PC-3 (cell line): ENCODE results near the gene IL4. TPM values are rescaled to one million over a fixed set of nuclear protein-coding genes. Genes with fewer than 3 reads are reported as not detected.

Source experiments
- ATAC-seq: fragments of 200-7000 bp; cut with Tn5 transposase; 2 replicates; pipeline ENCODE4 v1.9.1; 2020; ENCODE audit warnings: mild to moderate bottlenecking, moderate library complexity
- BruUV-seq: library from RNA; stranded (reverse); fragments of 400-500 nt; replicated peaks from 2 replicates; lab custom pipeline; 2021; lab: Mats Ljungman, UMichigan
- CTCF ChIA-PET: fragments of 300-600 bp; sonication (Branson Sonifier 250); formaldehyde crosslinking; loops from one replicate; lab custom pipeline; 2022; ENCODE audit warnings: antibody characterized with exemption; lab: Charles Lee
- POLR2A ChIA-PET: fragments of 300-600 bp; sonication (Branson Sonifier 250); formaldehyde crosslinking; loops from one replicate; lab custom pipeline; 2022; ENCODE audit warnings: antibody characterized with exemption; ENCODE audit not compliant: unreplicated experiment; lab: Charles Lee
- DNase-seq: peaks from one replicate; pipeline ENCODE4 v3.0.0-alpha.2; 2015
- H2AFZ ChIP-seq: fragments of 300-600 bp; sonication (generic); 2 replicates; pipeline ENCODE4 v1.6.0; 2016; ENCODE audit warnings: antibody characterized with exemption, low read length
- H3F3A ChIP-seq: fragments of 300-600 bp; sonication (generic); one replicate; pipeline ENCODE4 v1.6.0; 2017; ENCODE audit warnings: antibody characterized with exemption, low read length, control low read depth, mild to moderate bottlenecking; ENCODE audit not compliant: unreplicated experiment
- H3K27ac ChIP-seq: fragments of 300-600 bp; sonication (generic); 2 replicates; pipeline ENCODE4 v1.5.1; 2016; ENCODE audit warnings: mild to moderate bottlenecking, low read length
- H3K27me3 ChIP-seq: fragments of 300-600 bp; sonication (generic); 2 replicates; pipeline ENCODE4 v1.6.1; 2016; ENCODE audit warnings: low read length, mixed read lengths
- H3K36me3 ChIP-seq: fragments of 300-600 bp; sonication (generic); 2 replicates; pipeline ENCODE4 v1.6.1; 2016; ENCODE audit warnings: low read depth, mixed run types, low read length, mixed read lengths
- H3K4me1 ChIP-seq: fragments of 300-600 bp; sonication (generic); 2 replicates; pipeline ENCODE4 v1.5.1; 2016; ENCODE audit warnings: low read length; ENCODE audit not compliant: insufficient read depth
- H3K4me2 ChIP-seq: fragments of 300-600 bp; sonication (generic); 2 replicates; pipeline ENCODE4 v1.6.0; 2016; ENCODE audit warnings: low read length
- H3K4me3 ChIP-seq: fragments of 300-600 bp; sonication (generic); 2 replicates; pipeline ENCODE4 v1.5.1; 2016; ENCODE audit warnings: mild to moderate bottlenecking, low read length, mixed read lengths
- H3K79me2 ChIP-seq: fragments of 300-600 bp; sonication (generic); 2 replicates; pipeline ENCODE4 v1.6.1; 2017; ENCODE audit warnings: low read length, mixed read lengths
- H3K9ac ChIP-seq: fragments of 300-600 bp; sonication (generic); 2 replicates; pipeline ENCODE4 v1.6.0; 2016; ENCODE audit warnings: mild to moderate bottlenecking, low read length
- H3K9me2 ChIP-seq: fragments of 300-600 bp; sonication (generic); replicated peaks from 2 replicates; pipeline ENCODE4 v1.6.1; 2016; ENCODE audit warnings: mixed run types, low read length, mixed read lengths
- H3K9me3 ChIP-seq: fragments of 300-600 bp; sonication (generic); 2 replicates; pipeline ENCODE4 v1.6.1; 2016; ENCODE audit warnings: low read length, mixed read lengths
- H4K20me1 ChIP-seq: fragments of 300-600 bp; sonication (generic); 2 replicates; pipeline ENCODE4 v1.6.1; 2016; ENCODE audit warnings: low read length, mixed read lengths
- CTCF ChIP-seq: fragments of 300-600 bp; sonication (generic); conservative IDR thresholded peaks from 2 replicates; pipeline ENCODE4 v1.5.1; 2017; ENCODE audit warnings: antibody characterized with exemption, low read depth, mild to moderate bottlenecking, low read length
- EZH2 ChIP-seq: fragments of 300-600 bp; sonication (generic); IDR thresholded peaks from one replicate; pipeline ENCODE4 v1.6.1; 2017; ENCODE audit warnings: antibody characterized with exemption, mild to moderate bottlenecking, low read length; ENCODE audit not compliant: unreplicated experiment
- EZH2phosphoT487 ChIP-seq: fragments of 300-600 bp; sonication (generic); IDR thresholded peaks from 2 replicates; pipeline ENCODE4 v1.6.1; 2018; ENCODE audit warnings: mild to moderate bottlenecking, antibody characterized with exemption, low read length, borderline replicate concordance
- intact Hi-C: fragments of 100-400 bp; cut with micrococcal nuclease; formaldehyde crosslinking; loops from 2 replicates; pipeline ENCODE4 v1.9.0; 2023
- total RNA-seq: library from RNA; depleted of rRNA; stranded (reverse); fragments of >200 nt; gene quantifications from 2 replicates; pipeline ENCODE4 v1.2.3, GENCODE V29; 2014

Gene IL4
- total RNA-seq, 1 experiment from 2014 or later: not detected

DNA sequence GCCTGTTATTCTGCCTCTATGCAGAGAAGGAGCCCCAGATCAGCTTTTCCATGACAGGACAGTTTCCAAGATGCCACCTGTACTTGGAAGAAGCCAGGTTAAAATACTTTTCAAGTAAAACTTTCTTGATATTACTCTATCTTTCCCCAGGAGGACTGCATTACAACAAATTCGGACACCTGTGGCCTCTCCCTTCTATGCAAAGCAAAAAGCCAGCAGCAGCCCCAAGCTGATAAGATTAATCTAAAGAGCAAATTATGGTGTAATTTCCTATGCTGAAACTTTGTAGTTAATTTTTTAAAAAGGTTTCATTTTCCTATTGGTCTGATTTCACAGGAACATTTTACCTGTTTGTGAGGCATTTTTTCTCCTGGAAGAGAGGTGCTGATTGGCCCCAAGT, 301 bp upstream of the IL4 start:
- TF ChIP-seq EZH2phosphoT487 (no peak), EZH2 (no peak), CTCF (no peak)
- Histone ChIP-seq H3K4me2 (no peak overlapping the region), H3K79me2 (no peaks in the 10 kb centered on the region), H3K9me3 (no peaks in the 10 kb centered on the region), H3F3A (no peaks in the 10 kb centered on the region), H3K4me1 (peaks cover 42% of the 10 kb centered on the region), H2AFZ (no peak overlapping the region), H3K9ac (no peak overlapping the region), H3K9me2 (no peaks in the 10 kb centered on the region), H3K27ac (no peak overlapping the region), H3K4me3 (no peak overlapping the region), H3K27me3 (no peaks in the 10 kb centered on the region), H3K36me3 (no peaks in the 10 kb centered on the region), H4K20me1 (no peaks in the 10 kb centered on the region)
- POLR2A ChIA-PET: no interaction called here
- intact Hi-C loops: no loop called here
- CTCF ChIA-PET: no interaction called here
- BruUV-seq: no TSS peak
- DNase-seq: no peak
- no peak for ATAC-seq

GRCh38 chr5:132674671-132675506, 1.1 kb downstream of the IL4 start:
- CTCF ChIA-PET: interaction anchor here (0.5 kb wide), 1 partner anchor 179 kb away, joined by 3 read pairs; no protein-coding TSS in a partner anchor
- intact Hi-C loops: no loop called here
- no peaks in the 10 kb centered on the region for H3K9me3 ChIP-seq
- no peaks in the 10 kb centered on the region for H3F3A ChIP-seq
- no peak overlapping the region for H3K9ac ChIP-seq
- H3K27ac ChIP-seq: peak overlapping the region; percentile 70
- ATAC-seq: peak; percentile 72
- H3K9me2 ChIP-seq: no peaks in the 10 kb centered on the region
- no TSS peak for BruUV-seq
- no peaks in the 10 kb centered on the region for H4K20me1 ChIP-seq
- H3K27me3 ChIP-seq: no peaks in the 10 kb centered on the region
- no peak for TF ChIP-seq CTCF
- no peak for TF ChIP-seq EZH2phosphoT487
- no peak for TF ChIP-seq EZH2
- peak; percentile 92 for DNase-seq
- no peaks in the 10 kb centered on the region for H3K79me2 ChIP-seq
- POLR2A ChIA-PET: no interaction called here
- peaks cover 42% of the 10 kb centered on the region for H3K4me1 ChIP-seq
- peak overlapping the region; percentile 62; the same call in 1 of the 2 replicates for H2AFZ ChIP-seq
- no peaks in the 10 kb centered on the region for H3K36me3 ChIP-seq
- H3K4me2 ChIP-seq: peak overlapping the region; percentile 75
- peak overlapping the region; percentile 48 for H3K4me3 ChIP-seq
